SK-N-MC (cell line): Measurements from ENCODE around the gene NRP1.

Source experiments
- EZH2 ChIP-seq: fragments of 200-600 bp; sonication (generic); IDR thresholded peaks from one replicate; pipeline ENCODE4 v1.6.1; 2017; ENCODE audit warnings: antibody characterized with exemption
- POLR2AphosphoS5 ChIP-seq: IDR thresholded peaks from 2 replicates; pipeline ENCODE4 v1.6.1; 2012; ENCODE audit warnings: mild to moderate bottlenecking, low read depth, low read length, borderline replicate concordance

DNA sequence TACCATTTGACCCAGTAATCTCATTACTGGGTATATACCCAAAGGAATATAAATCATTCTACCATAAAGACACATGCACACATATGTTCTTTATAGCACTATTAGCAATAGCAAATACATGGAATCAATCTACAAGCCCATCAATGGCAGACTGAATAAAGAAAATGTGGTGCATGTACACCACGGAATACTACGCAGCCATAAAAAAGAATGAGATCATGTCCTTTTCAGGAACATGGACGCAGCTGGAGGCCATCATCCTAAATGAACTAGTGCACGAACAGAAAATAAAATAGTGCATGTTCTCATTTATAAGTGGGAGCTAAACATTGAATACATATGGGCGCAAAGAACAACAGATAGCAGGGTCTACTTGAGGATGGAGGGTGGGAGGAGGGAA, 26.6 kb downstream of the NRP1 start:
- TF ChIP-seq EZH2 (no peak), POLR2AphosphoS5 (no peak)
